B cell (primary cell): ENCODE measurements around the gene MYH7. TPM values are rescaled to one million over a fixed set of nuclear protein-coding genes. Genes with fewer than 3 reads are reported as not detected.

Experiments used
- ATAC-seq: fragments of 200-7000 bp; cut with Tn5 transposase; one replicate; pipeline ENCODE4 v1.10.0; 2021; ENCODE audit warnings: low read depth, mild to moderate bottlenecking, moderate number of reproducible peaks, moderate library complexity
- CTCF ChIA-PET: fragments of 350-600 bp; sonication (Branson Sonifier 250); formaldehyde crosslinking; loops from one replicate; lab custom pipeline; 2021; ENCODE audit warnings: antibody characterized with exemption, inconsistent platforms; lab: Charles Lee
- POLR2A ChIA-PET: fragments of 350-600 bp; sonication (Branson Sonifier 250); formaldehyde crosslinking; loops from one replicate; lab custom pipeline; 2021; ENCODE audit warnings: antibody characterized with exemption; lab: Charles Lee
- DNase-seq: peaks from one replicate; pipeline ENCODE4 v3.0.0; 2013
- H2AFZ ChIP-seq: 2 replicates; pipeline ENCODE4 v1.6.1; 2012; ENCODE audit warnings: mild to moderate bottlenecking, low read depth, low read length; ENCODE audit not compliant: insufficient read depth, poor library complexity, severe bottlenecking
- H3K27ac ChIP-seq, 2 donors: 1 replicate in 1 of 2; 2 replicates in 1 of 2; pipeline ENCODE4 v1.5.1; 2012 to 2013; ENCODE audit warnings: low read length in 2 of 2, mild to moderate bottlenecking in 2 of 2, moderate library complexity in 1 of 2
- H3K27me3 ChIP-seq, 4 experiments: fragments of 200-600 bp in 1 of 4; sonication (generic) in 1 of 4; replicated peaks in 1 of 4; 1 replicate in 2 of 4; 2 replicates in 2 of 4; pipeline versions ENCODE4 v1.6.1 to v1.7.0; 2013 to 2016; ENCODE audit warnings: low read length in 3 of 4, mild to moderate bottlenecking in 2 of 4, mixed read lengths in 1 of 4, moderate library complexity in 1 of 4; ENCODE audit not compliant: insufficient read depth in 4 of 4, control insufficient read depth in 3 of 4; ENCODE audit errors: control extremely low read depth in 1 of 4
- H3K36me3 ChIP-seq, 2 experiments: replicated peaks in 1 of 2; 1 replicate in 1 of 2; 2 replicates in 1 of 2; pipeline versions ENCODE4 v1.6.1 to v1.7.1; 2013; ENCODE audit warnings: low read length in 1 of 2; ENCODE audit not compliant: insufficient read depth in 2 of 2, control insufficient read depth in 1 of 2; ENCODE audit errors: control extremely low read depth in 1 of 2, extremely low read depth in 1 of 2
- H3K4me1 ChIP-seq, 2 donors: fragments of 200-600 bp in 1 of 2; sonication (generic) in 1 of 2; 1 replicate in 1 of 2; 2 replicates in 1 of 2; pipeline versions ENCODE4 v1.5.1 to v1.6.1; 2013 to 2017; ENCODE audit warnings: low read length in 2 of 2; ENCODE audit not compliant: control insufficient read depth in 2 of 2, insufficient read depth in 2 of 2
- H3K4me2 ChIP-seq: replicated peaks from 2 replicates; pipeline ENCODE3; 2012; ENCODE audit warnings: mild to moderate bottlenecking, low read depth, low read length; ENCODE audit not compliant: poor library complexity, severe bottlenecking
- H3K4me3 ChIP-seq, 5 experiments: fragments of 200-600 bp in 1 of 5; sonication (generic) in 1 of 5; 1 replicate in 3 of 5; 2 replicates in 2 of 5; pipeline versions ENCODE4 v1.5.1 to v1.7.0; 2011 to 2016; ENCODE audit warnings: low read length in 4 of 5, mild to moderate bottlenecking in 4 of 5, low read depth in 2 of 5, control low read depth in 1 of 5, moderate library complexity in 1 of 5; ENCODE audit not compliant: insufficient read depth in 1 of 5; ENCODE audit errors: control extremely low read depth in 1 of 5, extremely low read depth in 1 of 5
- H3K79me2 ChIP-seq: fragments of 200-600 bp; sonication (generic); one replicate; pipeline ENCODE4 v1.6.0; 2016; ENCODE audit warnings: low read length; ENCODE audit not compliant: control insufficient read depth, insufficient read depth
- H3K9ac ChIP-seq: fragments of 200-600 bp; sonication (generic); 2 replicates; pipeline ENCODE4 v1.6.1; 2017; ENCODE audit warnings: mild to moderate bottlenecking, low read length, moderate library complexity
- H3K9me3 ChIP-seq, 3 donors: one replicate each; pipeline versions ENCODE4 v1.6.1 to v1.7.1; 2013; ENCODE audit warnings: low read length in 2 of 3; ENCODE audit not compliant: control insufficient read depth in 2 of 3, insufficient read depth in 1 of 3; ENCODE audit errors: control extremely low read depth in 1 of 3
- H4K20me1 ChIP-seq: 2 replicates; pipeline ENCODE4 v1.6.0; 2012; ENCODE audit warnings: mild to moderate bottlenecking, low read length; ENCODE audit not compliant: insufficient read depth, control insufficient read depth, poor library complexity, severe bottlenecking
- H3K27ac Mint-ChIP-seq: one replicate; pipeline ENCODE4 v1.8.0; 2021; ENCODE audit warnings: mixed read lengths
- H3K27me3 Mint-ChIP-seq: one replicate; pipeline ENCODE4 v1.8.0; 2021; ENCODE audit warnings: mixed read lengths
- H3K4me1 Mint-ChIP-seq: one replicate; pipeline ENCODE4 v1.8.0; 2021; ENCODE audit warnings: mixed read lengths
- H3K4me3 Mint-ChIP-seq: one replicate; pipeline ENCODE4 v1.8.0; 2021; ENCODE audit warnings: mixed read lengths
- H3K9me3 Mint-ChIP-seq: one replicate; pipeline ENCODE4 v1.8.0; 2022; ENCODE audit warnings: mixed read lengths; ENCODE audit not compliant: insufficient read depth
- CTCF ChIP-seq: fragments of 200-600 bp; IDR thresholded peaks from one replicate; pipeline ENCODE4 v1.8.0; 2022; ENCODE audit warnings: antibody characterized with exemption, mild to moderate bottlenecking
- EZH2 ChIP-seq: IDR thresholded peaks from 2 replicates; pipeline ENCODE4 v1.6.1; 2012; ENCODE audit warnings: borderline replicate concordance, low read depth, mild to moderate bottlenecking, moderate library complexity, low read length; ENCODE audit not compliant: insufficient read depth, poor library complexity, severe bottlenecking
- WGBS: methylation state at CpG from one replicate; pipeline ENCODE4 v1.1.5; 2013; ENCODE audit warnings: missing lambda C conversion rate; ENCODE audit not compliant: insufficient coverage; 5-methylcytosine and 5-hydroxymethylcytosine counted together
- intact Hi-C: fragments of 100-400 bp; cut with micrococcal nuclease; formaldehyde crosslinking; loops from one replicate; pipeline ENCODE4 v1.10.0; 2022
- polyA plus RNA-seq: library from polyadenylated mRNA; depleted of rRNA; stranded (reverse); fragments of >200 nt; gene quantifications from 2 replicates; pipeline ENCODE4 v1.2.3, GENCODE V29; 2012
- total RNA-seq, 2 donors: library from RNA; stranded (reverse); fragments of 120-200 nt in 1 of 2; gene quantifications; 1 replicate in 1 of 2; 2 replicates in 1 of 2; pipeline versions ENCODE4 v1.2.3 to v1.2.4, GENCODE V29; 2013 to 2022

The MYH7 gene
- total and polyA plus RNA-seq, 2 donors (not counting 1 experiment from before 2014, with no cell fraction given) = not detected

GRCh38 chr14:23436327-23437132, 1.1 kb upstream of the MYH7 start:
- TF ChIP-seq EZH2 (no peak), CTCF (no peak)
- Histone ChIP-seq H4K20me1 (no peaks in the 10 kb centered on the region), H3K4me1 (no peaks in the 10 kb centered on the region), H3K4me3 (no peak overlapping the region), H3K79me2 (no peaks in the 10 kb centered on the region), H3K27me3 (peaks cover 0 to 3% (median under 1%) of the 10 kb centered on the region in 4 experiments), H2AFZ (no peak overlapping the region), H3K4me2 (no peak overlapping the region), H3K27ac (no peak overlapping the region), H3K36me3 (no peaks in the 10 kb centered on the region), H3K9ac (no peak overlapping the region), H3K9me3 (no peaks in the 10 kb centered on the region)
- no peak overlapping the region for H3K27ac Mint-ChIP-seq
- WGBS = 91% methylated on average over 11 of the region's 15 CpGs
- intact Hi-C loops = no loop called here
- ATAC-seq (no peak), DNase-seq (no peak)
- H3K9me3 Mint-ChIP-seq = no peaks in the 10 kb centered on the region
- H3K4me3 Mint-ChIP-seq = no peak overlapping the region
- CTCF ChIA-PET = no interaction called here
- no peaks in the 10 kb centered on the region for H3K4me1 Mint-ChIP-seq
- POLR2A ChIA-PET = no interaction called here
- peaks cover 33% of the 10 kb centered on the region for H3K27me3 Mint-ChIP-seq

DNA sequence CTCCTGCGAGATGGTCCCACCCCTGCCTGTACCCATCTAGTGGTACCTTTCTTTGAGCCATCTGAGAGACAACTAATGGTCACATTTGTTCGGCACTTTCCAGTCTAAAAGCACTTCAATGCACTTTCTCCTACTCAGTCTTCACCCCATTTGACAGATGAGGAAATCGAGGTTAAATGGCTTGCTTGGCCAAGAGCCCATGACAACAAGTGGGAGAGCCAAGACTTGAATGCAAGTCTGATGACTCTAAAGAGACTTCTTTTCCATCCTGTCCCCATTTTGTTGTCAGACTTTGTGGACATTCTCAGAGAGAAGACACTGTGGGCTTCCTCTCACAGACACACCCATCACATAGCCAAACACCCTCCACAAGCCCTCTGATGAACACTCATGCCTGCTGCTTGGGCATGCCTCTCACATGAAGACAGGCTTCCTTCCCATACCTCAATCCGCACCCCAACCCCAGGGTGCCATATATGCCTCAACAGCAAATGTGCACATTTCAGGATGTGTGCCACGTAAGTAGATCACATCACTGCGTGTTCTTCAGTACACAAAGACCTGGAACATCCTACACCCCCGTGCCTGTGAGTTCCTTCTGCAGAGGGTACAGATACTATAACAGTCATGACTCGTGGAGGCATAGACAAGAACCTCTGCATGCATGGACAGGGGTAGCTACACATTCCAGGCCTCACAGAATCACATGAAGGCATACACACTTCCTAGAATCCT, 805 bp downstream of the MYH7 start:
- Histone ChIP-seq H3K27me3 (peaks cover 0 to 2% (median 0%) of the 10 kb centered on the region in 4 experiments), H3K27ac (no peak overlapping the region), H3K79me2 (no peaks in the 10 kb centered on the region), H4K20me1 (no peaks in the 10 kb centered on the region), H3K4me3 (no peak overlapping the region), H2AFZ (no peak overlapping the region), H3K36me3 (no peaks in the 10 kb centered on the region), H3K9me3 (no peaks in the 10 kb centered on the region), H3K4me1 (no peaks in the 10 kb centered on the region), H3K4me2 (no peak overlapping the region), H3K9ac (no peak overlapping the region)
- CTCF ChIA-PET = no interaction called here
- ATAC-seq = no peak
- no peak overlapping the region for H3K27ac Mint-ChIP-seq
- DNase-seq = no peak
- WGBS = 83% methylated on average over 7 of the region's 8 CpGs
- intact Hi-C loops = no loop called here
- POLR2A ChIA-PET = no interaction called here
- TF ChIP-seq EZH2 = no peak
- TF ChIP-seq CTCF = no peak
- no peaks in the 10 kb centered on the region for H3K9me3 Mint-ChIP-seq
- H3K27me3 Mint-ChIP-seq = peaks cover 33% of the 10 kb centered on the region
- H3K4me1 Mint-ChIP-seq = no peaks in the 10 kb centered on the region
- no peak overlapping the region for H3K4me3 Mint-ChIP-seq
